Heart left ventricle (tissue), 13 donors: ENCODE results near the gene TTC7B.

ENCODE experiments used
- CTCF ChIP-seq, 12 donors: fragments of 200-600 bp; sonication (generic) in 4 of 12; IDR thresholded peaks; one replicate each; pipeline versions ENCODE4 v1.5.0 to v1.8.0; 2018 to 2022; ENCODE audit warnings: antibody characterized with exemption in 12 of 12, mild to moderate bottlenecking in 5 of 12
- POLR2A ChIP-seq, 2 donors: fragments of 450-650 bp; IDR thresholded peaks; one replicate each; pipeline ENCODE4 v1.6.1; 2017; ENCODE audit warnings: antibody characterized with exemption in 2 of 2, mild to moderate bottlenecking in 2 of 2, moderate library complexity in 2 of 2
- donor health status: ischemic (EF 13 %, LVEDD 7.1; RV severe dilation, severe dysfunction).
- donor health status: DM: no; HTN: yes; CAD: no.
- donor health status: DM: no; HTN: no; CAD: no.
- donor health status: ischemic (EF 25% LVEDD 6.9; RV normal size, moderate dysfunction).
- donor health status: ischemic (EF 25% LVEDD 5.7; RV mildly dilated, moderate dysfunction).
- donor health status: ischemic (EF 35%, LVEDD 5.7; RV mildly dilated, moderate dysfunction).
- donor health status: nonischemic (EF 11% LVEDD 7.7; RV severe dilation, severe dysfunction).
- donor health status: DM: yes; HTN: yes; CAD: no.
- donor health status: PGD.
- donor health status: ischemic (EF 29% LVEDD 5.4; RV normal size, mild dysfunction).
- donor health status: nonischemic (EF 23%, LVEDD 6.1; RV moderate dilation, normal function).

- no peak for TF ChIP-seq CTCF (IDR thresholded peaks at IDR 0.05)
- TF ChIP-seq POLR2A (IDR thresholded peaks at IDR 0.05) = no peak
Measured at GRCh38 chr14:90639641-90640040, 176.6 kb downstream of the TTC7B start.
